Activated CD8-positive, alpha-beta T cell treated with anti-CD3 and anti-CD28 coated beads, Interleukin-2, amount 10 ng/mL, durations not matched to agents 7 days and 5 days (primary cell): ENCODE data around the gene CCDC159. TPM values are rescaled to one million over a fixed set of nuclear protein-coding genes. Genes with fewer than 3 reads are reported as not detected.
"Not testable (repeated sequence)": the region's sequence is repeated elsewhere in the genome, so short reads cannot be mapped to it uniquely, and the experiment has no call there.

Experiments
- ATAC-seq: fragments of 150-1000 bp; cut with Tn5 transposase; one replicate; pipeline ENCODE4 v1.10.0; 2021; ENCODE audit warnings: moderate library complexity
- CTCF ChIA-PET: fragments of 350-600 bp; sonication (Branson Sonifier 250); formaldehyde crosslinking; loops from one replicate; lab custom pipeline; 2021; ENCODE audit warnings: antibody characterized with exemption; lab: Charles Lee
- POLR2A ChIA-PET: fragments of 350-600 bp; sonication (Branson Sonifier 250); formaldehyde crosslinking; loops from one replicate; lab custom pipeline; 2021; ENCODE audit warnings: antibody characterized with exemption; lab: Charles Lee
- DNase-seq: peaks from one replicate; pipeline ENCODE4 v3.0.0-alpha.2; 2020
- H3K27ac Mint-ChIP-seq: one replicate; pipeline ENCODE4 v1.8.0; 2021; ENCODE audit warnings: mild to moderate bottlenecking, mixed read lengths
- H3K27me3 Mint-ChIP-seq: one replicate; pipeline ENCODE4 v1.8.0; 2021; ENCODE audit warnings: low read depth, mixed read lengths
- H3K36me3 Mint-ChIP-seq: one replicate; pipeline ENCODE4 v1.8.0; 2021; ENCODE audit warnings: low read depth, mixed read lengths
- H3K4me1 Mint-ChIP-seq: one replicate; pipeline ENCODE4 v1.8.0; 2021; ENCODE audit warnings: low read depth, mixed read lengths
- H3K4me3 Mint-ChIP-seq: one replicate; pipeline ENCODE4 v1.8.0; 2021; ENCODE audit warnings: mild to moderate bottlenecking, mixed read lengths
- H3K9me3 Mint-ChIP-seq: one replicate; pipeline ENCODE4 v1.8.0; 2022; ENCODE audit warnings: mixed read lengths; ENCODE audit not compliant: insufficient read depth
- total RNA-seq, 2 experiments: library from RNA; stranded (reverse); gene quantifications; one replicate each; pipeline ENCODE4 v1.2.3, GENCODE V29; 2021

Gene CCDC159
- 10 to 100 TPM in 1 of 2 experiments, 1 to 10 TPM in 1; 9.9 to 13.6 TPM for total RNA-seq

- ChIA-PET CTCF (interaction anchor here (1.0 to 3.2 kb wide), 8 partner anchors 9 to 136 kb away, joined by 3 to 20 read pairs (median 5); partner anchors contain the start of gene SWSAP1), POLR2A (interaction anchor here (1.0 to 2.1 kb wide), 2 partner anchors 29 to 257 kb away, joined by 6 to 12 read pairs; partner anchors contain the start of genes LDLR and SWSAP1)
- peaks cover 26% of the 10 kb centered on the region for H3K4me1 Mint-ChIP-seq
- DNase-seq (peak; percentile 100), ATAC-seq (peak; percentile 99)
- H3K27me3 Mint-ChIP-seq = no peaks in the 10 kb centered on the region
- peaks cover 12% of the 10 kb centered on the region for H3K36me3 Mint-ChIP-seq
- H3K27ac Mint-ChIP-seq = peak within 1 kb of the TSS; percentile 92
- H3K9me3 Mint-ChIP-seq = peaks cover 6% of the 10 kb centered on the region
- H3K4me3 Mint-ChIP-seq = peak within 1 kb of the TSS; percentile 85
These were observed at the start of gene CCDC159, which contains the start of gene TMEM205 for GRCh38 chr19:11346104-11346940. Gene CCDC159, plus strand, starts transcription at chr19:11346519. Its CDS starts 88 bp downstream, at chr19:11346607. Gene TMEM205, minus strand, starts transcription at chr19:11346268. Its CDS starts 649 bp downstream, at chr19:11345619.

DNA sequence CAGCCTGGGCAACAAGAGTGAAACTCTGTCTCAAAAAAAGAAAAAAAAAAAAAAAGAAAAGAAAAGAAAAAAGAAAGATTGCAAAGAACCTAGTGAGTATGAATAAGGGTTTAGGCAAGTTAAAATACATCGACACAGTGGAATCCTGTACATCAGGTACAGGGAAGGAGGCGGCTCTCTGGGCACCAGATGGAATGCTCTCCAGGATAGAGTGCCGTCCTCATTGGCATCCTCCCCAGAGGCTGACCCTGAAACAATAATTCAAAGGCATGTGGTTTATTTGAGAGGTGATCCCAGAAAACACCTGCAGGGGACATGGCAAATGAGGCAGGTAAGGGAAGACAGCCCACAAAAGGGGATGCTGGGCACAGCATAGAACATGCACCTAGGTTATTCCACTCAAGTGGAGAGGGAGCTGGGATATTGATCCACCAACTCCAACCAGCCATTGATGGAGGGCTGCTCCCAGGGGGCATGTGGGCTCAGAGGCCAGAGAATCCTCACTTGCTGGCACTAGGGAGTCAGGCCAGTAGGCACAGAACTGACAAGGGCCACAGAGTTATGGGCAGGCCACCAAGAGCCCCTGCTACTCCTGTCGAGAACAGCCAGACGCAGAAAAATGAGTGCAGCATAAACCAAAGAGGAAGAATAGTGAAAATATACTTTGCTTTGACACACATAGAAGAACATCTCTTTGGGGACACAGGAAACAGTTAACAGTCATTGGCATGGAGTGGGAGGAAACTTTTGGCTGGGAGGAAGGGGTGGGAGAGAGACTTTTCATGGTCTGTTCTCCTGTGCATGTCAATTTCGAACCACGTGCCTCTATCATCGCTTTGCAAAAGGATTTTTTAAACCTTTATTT lies 46.1 kb upstream of the CCDC159 start:
- CTCF ChIA-PET = interaction anchor here (1.6 kb wide), 1 partner anchor 81 kb away, joined by 5 read pairs; no protein-coding TSS in a partner anchor
- DNase-seq (no peak), ATAC-seq (no peak)
- Mint-ChIP-seq H3K36me3 (no peaks in the 10 kb centered on the region), H3K9me3 (no peaks in the 10 kb centered on the region), H3K27ac (no peak overlapping the region), H3K27me3 (peaks cover 13% of the 10 kb centered on the region), H3K4me1 (no peaks in the 10 kb centered on the region), H3K4me3 (no peak overlapping the region)
- POLR2A ChIA-PET = no interaction called here

GRCh38 chr19:11300811-11301120 lies 45.6 kb upstream of the CCDC159 start:
- ChIA-PET CTCF (interaction anchor here (0.9 to 1.6 kb wide), 2 partner anchors 80 kb away, joined by 5 read pairs; no protein-coding TSS in a partner anchor), POLR2A (no interaction called here)
- Mint-ChIP-seq H3K27me3 (peaks cover 11% of the 10 kb centered on the region), H3K36me3 (no peaks in the 10 kb centered on the region), H3K27ac (no peak overlapping the region), H3K4me1 (no peaks in the 10 kb centered on the region), H3K9me3 (no peaks in the 10 kb centered on the region), H3K4me3 (no peak overlapping the region)
- DNase-seq (no peak), ATAC-seq (no peak)

GRCh38 chr19:11304936-11305335 lies 41.4 kb upstream of the CCDC159 start:
- H3K27ac Mint-ChIP-seq = no peak overlapping the region
- DNase-seq (no peak), ATAC-seq (no peak)
- H3K27me3 Mint-ChIP-seq = peaks cover 13% of the 10 kb centered on the region
- no peaks in the 10 kb centered on the region for H3K4me1 Mint-ChIP-seq
- no peak overlapping the region for H3K4me3 Mint-ChIP-seq
- ChIA-PET CTCF (no interaction called here), POLR2A (no interaction called here)
- no peaks in the 10 kb centered on the region for H3K36me3 Mint-ChIP-seq
- no peaks in the 10 kb centered on the region for H3K9me3 Mint-ChIP-seq

- ChIA-PET CTCF (no interaction called here), POLR2A (no interaction called here)
- DNase-seq = no peak
- Mint-ChIP-seq H3K27ac (no peak overlapping the region), H3K9me3 (no peaks in the 10 kb centered on the region), H3K36me3 (no peaks in the 10 kb centered on the region), H3K27me3 (peaks cover 6% of the 10 kb centered on the region), H3K4me1 (no peaks in the 10 kb centered on the region), H3K4me3 (no peak overlapping the region)
- ATAC-seq = no peak
These were observed 40.0 kb upstream of the CCDC159 start for GRCh38 chr19:11306337-11306736.

- not testable (repeated sequence) for H3K27ac Mint-ChIP-seq, ATAC-seq, H3K27me3 Mint-ChIP-seq, H3K9me3 Mint-ChIP-seq, DNase-seq, H3K4me3 Mint-ChIP-seq
- CTCF ChIA-PET = interaction anchor here (1.1 kb wide), 1 partner anchor 26 kb away, joined by 3 read pairs; no protein-coding TSS in a partner anchor
- Mint-ChIP-seq H3K4me1 (peaks cover 46% of the 10 kb centered on the region), H3K36me3 (peaks cover 14% of the 10 kb centered on the region)
- POLR2A ChIA-PET = interaction anchor here (0.7 kb wide), 1 partner anchor 22 kb away, joined by 3 read pairs; no protein-coding TSS in a partner anchor
These were observed 25.9 kb upstream of the CCDC159 start for GRCh38 chr19:11320278-11320995.

DNA sequence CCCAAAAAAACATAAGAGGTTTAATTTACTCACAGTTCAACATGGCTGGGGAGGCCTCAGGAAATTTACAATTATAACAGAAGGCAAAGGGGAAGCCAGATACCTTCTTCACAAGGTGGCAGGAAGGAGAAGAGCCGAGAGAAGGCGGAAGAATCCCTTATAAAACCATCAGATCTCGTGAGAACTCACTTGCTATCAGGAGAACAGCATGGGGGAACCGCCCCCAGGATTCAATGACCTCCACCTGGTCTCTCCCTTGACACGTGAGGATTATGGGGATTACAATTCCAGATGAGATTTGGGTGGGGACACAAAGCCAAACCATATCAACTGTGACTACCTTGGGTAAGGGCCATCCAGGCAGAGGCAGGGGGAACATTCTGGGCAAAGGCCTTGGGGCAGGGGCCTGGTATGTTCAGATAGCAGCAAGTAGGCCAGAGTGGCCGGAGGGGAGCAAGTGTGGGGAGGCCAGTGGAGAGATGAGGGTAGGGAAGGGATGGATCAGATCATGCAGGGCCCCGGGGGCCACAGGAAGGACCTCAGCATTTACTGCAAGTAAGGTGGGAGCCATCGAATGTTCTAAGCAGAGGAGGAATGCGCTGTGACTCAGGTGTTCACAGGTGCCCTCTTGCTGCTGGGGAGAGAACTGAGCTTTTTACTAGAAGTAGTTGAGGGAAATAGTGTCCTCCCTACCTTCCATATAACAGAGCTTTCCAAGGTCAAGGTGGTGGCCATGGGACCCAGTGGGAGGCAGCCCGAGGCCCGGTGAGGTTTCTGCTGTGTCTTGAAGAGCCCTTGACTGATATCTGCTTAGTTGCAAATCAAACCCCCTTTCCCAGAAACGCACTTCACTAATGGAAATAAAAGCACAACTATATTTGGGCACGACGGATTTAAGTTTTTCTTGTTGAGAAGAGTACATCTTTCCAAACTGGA lies 24.9 kb upstream of the CCDC159 start:
- Mint-ChIP-seq H3K27ac (no peak overlapping the region), H3K4me1 (peaks cover 46% of the 10 kb centered on the region), H3K4me3 (no peak overlapping the region), H3K27me3 (peaks cover 4% of the 10 kb centered on the region), H3K9me3 (no peaks in the 10 kb centered on the region), H3K36me3 (peaks cover 14% of the 10 kb centered on the region)
- CTCF ChIA-PET = interaction anchor here (0.7 to 4.1 kb wide), 5 partner anchors 26 to 64 kb away, joined by 3 to 19 read pairs (median 5); partner anchors contain the start of genes SWSAP1 and TSPAN16
- DNase-seq (no peak), ATAC-seq (no peak)
- POLR2A ChIA-PET = no interaction called here

DNA sequence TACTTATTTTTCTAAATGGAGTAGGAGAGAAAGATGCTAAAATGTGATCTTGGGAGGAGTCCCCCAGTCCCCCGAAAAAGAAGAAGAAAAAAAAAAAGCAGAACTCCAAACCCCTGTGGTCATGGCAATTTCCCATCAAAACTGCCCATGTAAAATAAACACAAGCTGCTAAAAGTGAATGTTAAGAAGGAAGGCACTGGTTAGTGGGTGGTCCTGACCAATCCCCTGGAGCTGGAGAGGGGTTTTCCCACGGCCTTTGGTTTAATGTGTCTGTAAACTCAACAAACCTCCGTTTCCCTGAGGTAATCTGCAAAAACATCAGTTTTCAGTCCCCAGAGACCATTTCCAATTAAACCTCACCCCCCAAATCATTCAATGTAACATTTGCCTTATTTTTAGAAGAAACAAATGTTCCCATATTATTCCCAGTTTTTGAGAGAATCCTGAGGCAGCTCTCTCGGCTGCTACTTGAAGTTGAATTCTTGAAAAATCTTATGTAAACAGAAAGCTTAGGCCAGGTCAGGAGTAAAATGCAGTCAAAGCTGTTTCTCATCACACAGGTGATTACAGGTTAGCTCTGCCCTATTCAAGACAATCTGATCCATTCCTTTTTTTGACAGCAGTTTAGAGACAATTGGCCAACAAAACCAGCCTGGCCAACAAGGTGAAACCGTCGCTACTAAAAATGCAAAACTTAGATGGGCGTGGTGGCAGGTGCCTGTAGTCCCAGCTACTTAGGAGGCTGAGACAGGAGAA lies 23.9 kb upstream of the CCDC159 start:
- peaks cover 44% of the 10 kb centered on the region for H3K4me1 Mint-ChIP-seq
- H3K9me3 Mint-ChIP-seq = no peaks in the 10 kb centered on the region
- CTCF ChIA-PET = interaction anchor here (0.6 to 4.1 kb wide), 8 partner anchors 21 to 569 kb away, joined by 3 to 19 read pairs (median 4); partner anchors contain the start of genes SWSAP1 and TSPAN16
- no peak overlapping the region for H3K4me3 Mint-ChIP-seq
- peaks cover 14% of the 10 kb centered on the region for H3K36me3 Mint-ChIP-seq
- no peak for ATAC-seq
- no peak overlapping the region for H3K27ac Mint-ChIP-seq
- no peaks in the 10 kb centered on the region for H3K27me3 Mint-ChIP-seq
- no peak for DNase-seq
- POLR2A ChIA-PET = interaction anchor here (0.6 to 1.3 kb wide), 3 partner anchors 9 to 59 kb away, joined by 3 read pairs; partner anchors contain the start of gene RAB3D

- ATAC-seq (no peak), DNase-seq (no peak)
- H3K4me1 Mint-ChIP-seq = peaks cover 37% of the 10 kb centered on the region
- CTCF ChIA-PET = interaction anchor here (1.0 to 4.1 kb wide), 4 partner anchors 16 to 57 kb away, joined by 3 to 19 read pairs (median 4); partner anchors contain the start of genes CCDC159, RAB3D, TMEM205 and TSPAN16
- peak overlapping the region; percentile 73 for H3K4me3 Mint-ChIP-seq
- H3K9me3 Mint-ChIP-seq = no peaks in the 10 kb centered on the region
- H3K27me3 Mint-ChIP-seq = no peaks in the 10 kb centered on the region
- POLR2A ChIA-PET = interaction anchor here (0.8 to 2.4 kb wide), 5 partner anchors 15 to 59 kb away, joined by 3 to 15 read pairs (median 3); no protein-coding TSS in a partner anchor
- peak overlapping the region; percentile 95 for H3K27ac Mint-ChIP-seq
- peaks cover 14% of the 10 kb centered on the region for H3K36me3 Mint-ChIP-seq
These were observed 22.7 kb upstream of the CCDC159 start for GRCh38 chr19:11323601-11324078.
